Ectodermal cell (in vitro differentiated cells): ENCODE measurements around the gene ENTR1. TPM values are rescaled to one million over a fixed set of nuclear protein-coding genes. Genes with fewer than 3 reads are reported as not detected.

Source experiments
- H3K27ac ChIP-seq: 2 replicates; pipeline ENCODE4 v1.7.0; 2013; ENCODE audit warnings: mild to moderate bottlenecking, low read depth, low read length; ENCODE audit not compliant: insufficient read depth, poor library complexity, severe bottlenecking
- H3K27me3 ChIP-seq: 2 replicates; pipeline ENCODE4 v1.7.0; 2013; ENCODE audit warnings: mild to moderate bottlenecking, low read length; ENCODE audit not compliant: insufficient read depth, control insufficient read depth, poor library complexity, severe bottlenecking
- H3K36me3 ChIP-seq: one replicate; pipeline ENCODE4 v1.7.0; 2013; ENCODE audit warnings: low read length; ENCODE audit not compliant: control insufficient read depth, insufficient read depth
- H3K4me1 ChIP-seq: one replicate; pipeline ENCODE4 v1.7.0; 2013; ENCODE audit warnings: low read length; ENCODE audit not compliant: control insufficient read depth, insufficient read depth
- H3K4me3 ChIP-seq: 2 replicates; pipeline ENCODE4 v1.7.0; 2013; ENCODE audit warnings: low read depth, low read length, control low read depth; ENCODE audit not compliant: insufficient read depth
- H3K9me3 ChIP-seq: 2 replicates; pipeline ENCODE4 v1.7.0; 2013; ENCODE audit warnings: mild to moderate bottlenecking, low read length, moderate library complexity; ENCODE audit not compliant: control insufficient read depth
- WGBS, 2 experiments: methylation state at CpG; one replicate each; pipeline ENCODE4 v1.1.7; 2013; ENCODE audit warnings: missing lambda C conversion rate in 2 of 2; 5-methylcytosine and 5-hydroxymethylcytosine counted together
- polyA plus RNA-seq, 4 experiments: library from polyadenylated mRNA; stranded (reverse); fragments of 50-300 nt; gene quantifications; one replicate each; pipeline ENCODE4 v1.2.3, GENCODE V29; 2013

Gene ENTR1, protein sequence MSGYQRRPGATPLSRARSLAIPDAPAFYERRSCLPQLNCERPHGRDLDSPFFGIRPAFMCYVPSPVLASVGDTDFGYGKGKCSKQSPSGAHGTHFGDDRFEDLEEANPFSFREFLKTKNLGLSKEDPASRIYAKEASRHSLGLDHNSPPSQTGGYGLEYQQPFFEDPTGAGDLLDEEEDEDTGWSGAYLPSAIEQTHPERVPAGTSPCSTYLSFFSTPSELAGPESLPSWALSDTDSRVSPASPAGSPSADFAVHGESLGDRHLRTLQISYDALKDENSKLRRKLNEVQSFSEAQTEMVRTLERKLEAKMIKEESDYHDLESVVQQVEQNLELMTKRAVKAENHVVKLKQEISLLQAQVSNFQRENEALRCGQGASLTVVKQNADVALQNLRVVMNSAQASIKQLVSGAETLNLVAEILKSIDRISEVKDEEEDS
- 89.1 TPM for polyA plus RNA-seq (2013, experiment 1 of 4)
- 79.9 TPM for polyA plus RNA-seq (2013, experiment 2 of 4)
- polyA plus RNA-seq (2013, experiment 3 of 4) = 67.9 TPM
- polyA plus RNA-seq (2013, experiment 4 of 4) = 65.1 TPM

DNA sequence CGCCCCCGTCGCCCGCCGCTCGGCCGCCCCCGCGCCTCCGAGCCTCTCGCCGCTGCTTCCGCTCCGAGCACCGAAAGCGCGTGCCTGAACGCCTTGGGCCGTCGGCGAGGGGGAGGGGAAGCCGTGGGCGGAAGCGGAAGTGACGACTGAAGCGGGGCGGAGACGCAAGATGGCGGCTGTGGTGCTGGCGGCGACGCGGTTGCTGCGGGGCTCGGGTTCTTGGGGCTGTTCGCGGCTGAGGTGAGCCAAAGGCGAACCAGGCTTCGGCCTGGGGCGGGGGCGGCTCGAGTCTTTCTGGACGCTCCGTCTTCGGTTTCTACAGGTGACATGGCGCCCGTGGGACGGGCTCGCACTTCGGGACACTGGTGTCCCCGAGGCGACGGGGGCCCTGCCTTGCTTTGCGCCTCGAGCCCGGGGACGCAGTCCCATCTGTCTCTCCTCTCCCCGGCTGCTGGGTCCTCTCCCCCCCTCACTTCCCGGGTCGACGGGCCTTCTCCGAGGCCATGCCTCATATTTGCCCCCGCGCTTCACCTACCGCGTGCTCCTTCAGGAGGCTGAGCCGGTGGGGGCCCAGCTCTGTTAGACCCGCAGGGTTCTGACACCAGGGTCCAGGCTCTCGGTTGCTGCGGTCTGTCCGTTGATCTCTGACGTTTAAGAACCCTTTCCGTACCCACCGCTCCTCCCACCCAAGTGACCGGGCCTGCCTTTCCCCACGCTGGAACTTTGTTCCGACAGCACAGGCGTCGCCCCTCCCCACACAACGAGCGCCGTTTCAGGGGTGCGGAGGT lies at the start of gene ENTR1, which contains the start of gene PMPCA:
ENTR1 (minus strand) TSS at position 115 of the 788 bp plus-strand sequence. CDS start 217 bp downstream, outside the sequence.
PMPCA (plus strand) TSS at position 159 of the 788 bp plus-strand sequence; CDS start at position 170, 11 bp downstream.
- peak within 1 kb of the TSS; percentile 83 for H3K27ac ChIP-seq
- peaks cover 25% of the 10 kb centered on the region for H3K36me3 ChIP-seq
- H3K27me3 ChIP-seq = no peaks in the 10 kb centered on the region
- peak within 1 kb of the TSS; percentile 95 for H3K4me3 ChIP-seq
- WGBS, 2 experiments = 0 to 1% methylated on average over 83 of the region's 83 CpGs
- peaks cover 13% of the 10 kb centered on the region for H3K4me1 ChIP-seq
- no peaks in the 10 kb centered on the region for H3K9me3 ChIP-seq

DNA sequence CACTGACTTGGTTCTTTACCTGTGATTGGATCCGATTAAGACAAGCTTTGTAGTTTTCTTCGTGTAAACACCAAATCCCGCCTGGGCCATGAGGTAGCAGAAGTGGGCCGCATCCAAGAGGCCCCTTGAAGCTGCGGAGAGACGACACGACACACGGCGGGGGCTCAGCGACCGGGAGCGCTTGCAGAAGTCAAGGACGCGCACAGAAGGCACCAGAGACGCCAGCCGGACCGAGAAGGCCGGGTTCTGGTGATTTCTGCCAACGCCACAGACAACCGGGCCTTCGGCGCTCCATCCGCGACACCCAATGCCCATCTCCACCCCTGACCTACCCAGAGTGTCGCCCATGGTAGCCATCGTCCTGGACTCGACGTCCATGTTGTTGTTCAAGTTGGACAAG lies 49.0 kb upstream of the ENTR1 start:
- Histone ChIP-seq H3K4me3 (no peak overlapping the region), H3K9me3 (no peaks in the 10 kb centered on the region), H3K27ac (no peak overlapping the region), H3K27me3 (no peaks in the 10 kb centered on the region), H3K36me3 (peaks cover 70% of the 10 kb centered on the region), H3K4me1 (no peaks in the 10 kb centered on the region)
- WGBS, 2 experiments = 92 to 93% methylated on average over 28 of the region's 28 CpGs

DNA sequence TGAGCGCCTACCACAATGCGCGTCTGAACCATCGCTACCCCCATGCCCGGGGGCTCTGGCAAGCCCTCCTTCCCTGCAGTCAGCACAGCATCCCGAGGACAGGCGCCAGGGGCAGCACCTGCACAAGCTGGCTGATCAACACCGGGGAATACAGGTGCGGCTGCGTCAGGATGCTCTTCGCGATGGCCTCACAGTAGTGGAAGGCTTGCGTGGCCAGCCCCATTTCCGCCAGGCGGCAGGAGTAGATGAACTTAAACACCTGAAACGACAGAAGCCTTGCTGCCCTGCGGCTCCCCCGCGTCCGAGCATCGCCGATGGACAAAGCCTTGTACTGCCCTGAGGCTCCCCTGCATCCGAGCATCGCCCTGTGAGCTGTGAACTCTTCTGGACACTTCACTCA lies 46.9 kb upstream of the ENTR1 start:
- Histone ChIP-seq H3K27me3 (no peaks in the 10 kb centered on the region), H3K4me3 (no peak overlapping the region), H3K9me3 (no peaks in the 10 kb centered on the region), H3K4me1 (no peaks in the 10 kb centered on the region), H3K27ac (no peak overlapping the region), H3K36me3 (peaks cover 60% of the 10 kb centered on the region)
- 96 to 98% methylated on average over 24 of the region's 24 CpGs for WGBS, 2 experiments

DNA sequence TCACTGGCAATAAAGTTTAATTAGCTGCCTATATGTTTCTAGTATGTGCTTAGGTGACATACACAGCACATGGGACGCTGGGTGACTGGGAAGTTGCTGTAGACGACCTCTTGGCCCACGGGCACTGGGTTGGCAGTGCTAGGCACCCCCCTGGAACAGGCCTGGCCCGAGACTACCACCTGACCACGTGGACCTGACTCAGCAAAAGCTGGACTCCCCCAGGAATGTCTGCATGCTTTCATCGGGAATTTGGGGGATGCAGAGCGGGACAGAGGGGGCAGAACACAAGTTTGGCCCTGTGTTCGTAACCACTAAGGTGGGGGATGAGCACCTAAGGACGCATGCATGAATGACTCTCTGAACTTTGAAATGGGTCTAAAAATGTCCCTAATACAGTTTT lies 45.8 kb upstream of the ENTR1 start:
- 94 to 97% methylated on average over 9 of the region's 9 CpGs for WGBS, 2 experiments
- peaks cover 58% of the 10 kb centered on the region for H3K36me3 ChIP-seq
- H3K27ac ChIP-seq = no peak overlapping the region
- no peaks in the 10 kb centered on the region for H3K4me1 ChIP-seq
- H3K27me3 ChIP-seq = no peaks in the 10 kb centered on the region
- H3K4me3 ChIP-seq = no peak overlapping the region
- no peaks in the 10 kb centered on the region for H3K9me3 ChIP-seq

DNA sequence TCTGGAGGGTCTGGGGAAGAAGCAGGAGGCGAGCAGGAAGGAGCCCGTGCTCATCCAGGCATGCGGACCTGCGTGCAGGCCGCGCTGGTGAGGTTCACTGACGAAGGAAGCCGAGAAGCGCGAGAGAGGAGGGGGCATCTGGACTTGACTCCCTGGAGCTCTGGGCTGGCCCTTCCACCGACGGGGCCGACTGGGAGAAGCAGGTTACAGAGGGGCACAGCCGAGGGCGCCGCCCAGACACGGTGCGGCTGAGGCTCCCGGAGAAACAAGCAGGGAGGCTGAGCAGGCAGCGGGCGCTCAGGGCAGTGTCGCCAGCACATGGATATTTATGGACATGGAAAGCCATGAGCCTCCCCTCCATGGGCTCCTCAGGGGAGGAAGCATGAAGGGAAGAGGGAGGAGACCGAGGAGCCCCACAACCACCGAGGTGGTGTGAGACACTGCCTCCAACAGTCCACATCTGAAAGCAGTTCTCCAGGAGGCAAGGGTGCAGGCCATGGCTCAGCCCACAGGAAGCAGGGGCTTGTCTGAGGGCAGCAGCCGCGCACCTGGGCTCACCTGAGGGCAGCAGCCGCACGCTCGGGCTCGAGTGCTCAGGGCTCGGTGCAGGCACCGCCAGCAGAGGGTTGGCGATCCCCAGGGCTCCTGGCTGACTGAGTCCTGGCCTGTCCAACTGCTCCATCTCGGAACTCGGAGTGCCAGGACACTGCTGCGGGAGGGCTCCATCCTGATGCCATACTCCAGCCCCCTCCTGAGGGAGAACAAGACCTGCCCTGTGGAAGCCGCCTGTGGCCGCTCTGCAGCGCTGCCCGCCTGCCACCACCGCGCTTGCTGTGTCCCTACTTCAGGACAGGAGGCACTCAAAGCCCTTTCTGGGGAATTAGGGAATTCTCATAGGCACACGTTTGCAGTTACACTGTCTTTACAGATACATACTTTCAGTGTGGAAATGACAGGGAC lies 44.9 kb upstream of the ENTR1 start:
- WGBS, 2 experiments = 95 to 97% methylated on average over 43 of the region's 43 CpGs
- Histone ChIP-seq H3K36me3 (peaks cover 55% of the 10 kb centered on the region), H3K27me3 (no peaks in the 10 kb centered on the region), H3K4me3 (no peak overlapping the region), H3K4me1 (no peaks in the 10 kb centered on the region), H3K27ac (no peak overlapping the region), H3K9me3 (no peaks in the 10 kb centered on the region)

DNA sequence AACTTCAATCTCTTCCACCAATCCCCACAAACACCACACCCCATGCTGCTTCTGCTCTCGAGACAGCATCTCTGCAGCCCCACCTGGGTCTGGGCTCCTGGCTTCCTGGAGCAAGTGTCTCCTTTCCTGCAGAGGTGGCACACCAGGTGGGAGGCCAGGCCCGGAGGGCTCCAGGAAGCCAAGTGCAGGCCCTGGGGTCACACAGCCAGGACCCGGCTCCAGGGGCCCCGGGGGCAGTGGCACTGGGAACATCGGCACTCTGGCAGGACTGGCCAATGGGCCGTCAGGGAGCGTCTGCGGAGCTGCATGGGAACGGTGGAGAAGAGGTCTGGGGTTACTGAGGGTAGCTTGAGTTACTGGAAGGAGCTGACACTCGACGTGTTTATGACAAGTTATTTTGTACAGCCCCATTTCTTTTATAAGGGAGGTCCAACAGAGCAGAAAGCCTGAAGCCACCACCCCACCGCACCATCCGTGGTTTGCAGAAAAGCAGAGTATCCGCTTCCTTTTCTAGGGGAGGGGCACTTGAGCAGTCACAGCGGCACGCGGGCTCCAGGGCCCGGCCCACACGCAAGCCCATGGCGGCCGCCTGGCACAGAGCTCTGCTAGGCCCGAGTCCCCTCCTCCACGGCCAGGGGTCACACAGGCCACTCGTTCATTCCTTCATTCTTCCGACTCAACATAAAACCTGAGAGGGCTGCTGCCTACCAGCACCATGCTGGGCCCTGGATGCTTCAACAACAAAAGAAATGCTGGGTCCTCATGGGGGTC lies 43.8 kb upstream of the ENTR1 start:
- Histone ChIP-seq H3K27me3 (no peaks in the 10 kb centered on the region), H3K9me3 (no peaks in the 10 kb centered on the region), H3K36me3 (peaks cover 47% of the 10 kb centered on the region), H3K27ac (no peak overlapping the region), H3K4me1 (no peaks in the 10 kb centered on the region), H3K4me3 (no peak overlapping the region)
- WGBS, 2 experiments = 93 to 95% methylated on average over 25 of the region's 25 CpGs

DNA sequence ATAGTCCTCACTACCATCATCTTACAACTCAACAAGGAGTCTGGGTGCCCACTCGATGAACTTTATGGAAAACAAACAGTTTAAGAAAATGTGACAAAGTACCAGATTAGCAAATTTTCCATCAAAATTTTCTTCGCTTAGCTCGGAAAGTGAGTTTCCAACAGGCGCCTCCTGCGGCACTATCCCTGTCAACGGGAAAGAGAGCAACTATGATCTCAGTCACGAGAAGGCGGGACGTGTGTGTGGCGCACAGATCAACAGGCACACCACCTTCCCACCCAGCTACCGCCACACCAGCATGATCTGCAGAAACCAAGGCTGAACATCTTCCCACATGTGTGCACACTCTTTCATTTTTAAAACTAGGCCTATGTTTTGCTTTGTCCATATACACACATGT lies 42.9 kb upstream of the ENTR1 start:
- Histone ChIP-seq H3K4me1 (no peaks in the 10 kb centered on the region), H3K36me3 (peaks cover 39% of the 10 kb centered on the region)
- WGBS, 2 experiments = 95 to 97% methylated on average over 11 of the region's 11 CpGs

DNA sequence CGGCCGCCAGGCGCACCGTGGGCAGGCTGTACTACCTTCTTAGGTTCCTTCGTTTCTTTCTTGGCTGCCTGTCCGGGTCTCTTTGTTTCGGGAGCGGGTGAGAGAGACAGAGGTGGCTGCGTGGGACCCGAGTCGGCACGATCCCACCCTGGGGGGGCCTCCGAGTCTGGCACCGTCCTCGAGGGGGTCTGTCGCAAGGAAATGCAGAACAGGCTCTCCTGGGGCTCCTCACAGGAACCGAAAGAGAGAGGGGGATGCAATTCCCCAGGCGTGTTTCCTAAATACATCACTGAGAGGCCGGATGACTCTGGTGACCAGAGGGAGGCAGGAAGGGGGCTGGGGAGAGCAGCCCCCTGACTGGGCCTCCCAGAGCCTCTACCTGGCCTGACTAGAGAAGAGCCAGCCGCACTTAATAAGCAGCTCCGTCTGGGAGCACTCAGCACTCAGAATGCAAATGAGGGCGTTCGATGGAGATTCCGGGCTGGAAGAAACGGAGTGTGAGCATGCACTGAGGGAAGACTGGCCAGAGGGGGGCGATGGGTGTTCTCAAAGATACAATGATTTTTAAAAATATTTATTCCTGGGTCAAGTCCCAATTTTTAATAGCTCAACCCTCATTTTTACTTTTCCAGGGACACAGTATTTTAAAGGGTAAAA lies 40.9 kb upstream of the ENTR1 start:
- H3K4me3 ChIP-seq = no peak overlapping the region
- no peak overlapping the region for H3K27ac ChIP-seq
- H3K9me3 ChIP-seq = no peaks in the 10 kb centered on the region
- no peaks in the 10 kb centered on the region for H3K4me1 ChIP-seq
- 93% methylated on average over 26 of the region's 26 CpGs for WGBS, 2 experiments
- no peaks in the 10 kb centered on the region for H3K27me3 ChIP-seq
- peaks cover 40% of the 10 kb centered on the region for H3K36me3 ChIP-seq

More for the DNA sequence above, 42.9 kb upstream of the ENTR1 start:
- Histone ChIP-seq H3K9me3 (no peaks in the 10 kb centered on the region), H3K27ac (no peak overlapping the region), H3K27me3 (no peaks in the 10 kb centered on the region), H3K4me3 (no peak overlapping the region)
